KG1 (cell line): Measurements from ENCODE around the gene TLL2.

Experiments
- DNase-seq: peaks from one replicate; lab custom pipeline; 2025; lab: John Stamatoyannopoulos, UW

TLL2 gene

DNA sequence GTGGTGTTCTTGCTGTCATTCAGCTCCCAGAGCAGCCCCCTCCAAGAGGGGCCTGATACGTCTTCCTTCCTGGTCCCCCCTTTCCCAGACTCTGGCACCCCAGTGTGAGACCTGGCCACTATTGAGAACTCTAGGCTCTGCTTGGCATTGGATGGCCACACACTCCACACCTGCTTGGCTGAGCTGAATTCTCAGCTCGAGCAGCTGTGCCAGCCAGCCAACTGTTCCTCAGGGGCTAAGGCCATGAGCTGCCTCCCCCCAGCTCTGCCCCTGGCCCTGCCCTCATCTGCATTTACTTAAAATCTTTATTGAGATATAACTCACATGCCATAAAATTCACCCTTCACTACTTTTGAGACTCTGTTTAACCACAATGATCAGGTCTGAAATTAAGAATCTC is 6.7 kb downstream of the TLL2 start:
- DNase-seq = no peak

DNA sequence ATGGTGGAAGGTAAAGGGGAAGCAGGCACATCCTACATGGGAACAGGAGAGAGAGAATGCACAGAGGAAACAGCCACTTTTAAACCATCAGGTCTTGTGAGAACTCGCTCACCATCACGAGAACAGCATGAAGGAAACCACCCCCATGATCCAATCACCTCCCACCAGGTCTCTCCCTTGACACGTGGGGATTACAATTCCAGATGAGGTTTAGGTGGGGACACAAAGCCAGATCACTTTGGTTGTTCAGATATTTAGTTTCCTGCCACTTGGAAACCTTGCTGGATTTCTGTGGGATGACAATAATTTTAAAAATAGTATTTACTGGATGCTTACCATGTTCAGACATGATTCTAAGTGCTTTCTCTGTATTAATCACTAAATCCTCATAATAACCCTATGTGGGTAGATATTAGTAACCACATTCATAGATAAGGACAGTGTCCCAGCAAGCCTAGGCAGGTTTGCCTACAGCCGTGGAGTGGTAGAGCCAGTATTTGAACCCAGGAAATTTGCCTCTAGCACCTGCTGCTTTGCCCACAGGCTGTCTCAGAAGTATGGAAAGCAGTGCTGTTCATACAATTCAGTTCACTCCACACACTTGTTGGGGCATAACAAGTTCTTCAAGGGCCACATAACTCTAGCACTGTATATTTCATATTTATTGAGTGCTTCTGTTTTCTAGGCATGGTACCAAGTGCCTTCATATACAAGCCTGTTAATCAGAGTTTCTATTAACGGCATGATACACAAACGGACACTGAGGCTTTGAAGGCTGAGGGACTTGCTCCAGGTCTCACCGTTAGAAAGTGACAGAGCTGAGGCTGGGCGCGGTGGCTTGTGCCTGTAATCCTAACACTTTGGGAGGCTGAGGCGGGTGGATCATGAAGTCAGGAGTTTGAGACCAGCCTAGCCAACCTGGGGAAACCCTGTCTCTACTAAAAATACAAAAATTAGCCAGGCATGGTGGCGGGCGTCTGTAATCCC is 8.3 kb downstream of the TLL2 start:
- no peak for DNase-seq

DNA sequence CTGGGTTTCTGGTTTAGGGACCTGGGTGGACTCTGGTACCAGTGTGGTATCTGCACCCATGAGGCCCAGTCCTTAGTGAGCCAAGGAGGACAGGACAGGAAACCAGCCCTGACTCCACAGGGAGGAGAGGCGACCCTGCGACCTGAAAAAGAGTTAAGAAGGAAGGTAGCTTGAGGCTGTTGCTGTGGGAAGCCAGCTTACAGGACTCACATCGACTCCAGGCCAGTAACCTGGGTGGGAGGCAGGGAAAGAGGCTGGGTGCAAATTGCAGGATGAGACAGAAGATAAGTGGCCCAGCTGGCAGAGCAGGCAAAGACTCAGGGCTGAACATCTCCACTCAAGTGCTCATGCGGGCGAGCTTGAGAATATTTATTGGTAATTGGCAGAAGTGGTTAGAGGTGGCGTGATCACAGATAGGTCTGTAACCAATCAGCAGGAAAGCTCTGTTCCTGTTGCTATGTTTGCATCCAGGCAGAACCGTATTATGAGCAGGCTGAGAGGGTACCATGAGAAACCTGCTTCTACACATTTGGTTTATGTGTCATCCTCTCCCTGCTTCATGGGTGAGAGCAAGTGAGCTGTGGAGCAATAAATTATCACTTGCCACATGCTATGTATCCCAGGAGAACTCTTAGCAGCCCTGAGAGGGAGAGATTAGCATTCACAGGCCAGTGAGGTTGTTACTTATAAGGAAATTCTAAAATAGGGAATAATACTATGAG is 11.0 kb downstream of the TLL2 start:
- no peak for DNase-seq

DNA sequence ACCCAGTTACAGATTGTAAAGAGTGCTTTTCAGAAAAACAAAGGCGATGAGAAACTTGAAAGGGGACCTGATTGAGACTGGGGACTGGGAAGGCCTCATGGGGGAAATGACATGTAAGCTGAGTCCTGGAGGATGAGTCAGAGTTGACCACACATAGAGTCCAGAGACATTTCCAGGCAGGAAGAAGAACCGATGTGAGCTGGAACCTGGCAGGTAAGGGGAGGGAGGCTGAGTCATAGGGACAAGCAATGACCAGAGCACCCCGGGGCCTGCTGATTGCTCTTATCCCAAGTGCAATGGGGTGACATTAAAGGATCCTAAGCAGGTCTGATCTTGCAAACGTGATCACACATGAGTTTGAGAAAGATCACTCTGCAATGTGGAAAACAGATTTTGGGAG is 11.7 kb downstream of the TLL2 start:
- no peak for DNase-seq

- no peak for DNase-seq
These were observed 13.2 kb downstream of the TLL2 start for GRCh38 chr10:96500519-96500918.

DNA sequence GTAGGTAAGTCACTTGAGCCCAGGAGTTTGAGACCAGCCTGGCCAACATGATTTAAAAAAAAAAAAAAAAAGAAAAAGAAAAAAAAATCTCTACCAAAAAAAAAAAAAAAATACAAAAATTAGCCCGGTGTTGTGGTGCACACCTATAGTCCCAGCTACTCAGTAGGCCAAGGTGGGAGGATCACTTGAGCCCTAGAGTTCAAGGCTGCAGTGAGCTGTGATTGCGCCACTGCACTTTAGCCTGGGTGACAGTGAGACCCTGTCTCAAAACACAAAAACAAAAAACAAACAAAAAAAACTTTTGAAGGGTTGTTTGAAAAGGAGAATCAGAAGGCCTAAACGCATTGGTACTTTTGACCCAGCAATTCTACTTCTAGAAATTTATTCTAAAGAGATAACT is 13.7 kb downstream of the TLL2 start:
- no peak for DNase-seq

DNA sequence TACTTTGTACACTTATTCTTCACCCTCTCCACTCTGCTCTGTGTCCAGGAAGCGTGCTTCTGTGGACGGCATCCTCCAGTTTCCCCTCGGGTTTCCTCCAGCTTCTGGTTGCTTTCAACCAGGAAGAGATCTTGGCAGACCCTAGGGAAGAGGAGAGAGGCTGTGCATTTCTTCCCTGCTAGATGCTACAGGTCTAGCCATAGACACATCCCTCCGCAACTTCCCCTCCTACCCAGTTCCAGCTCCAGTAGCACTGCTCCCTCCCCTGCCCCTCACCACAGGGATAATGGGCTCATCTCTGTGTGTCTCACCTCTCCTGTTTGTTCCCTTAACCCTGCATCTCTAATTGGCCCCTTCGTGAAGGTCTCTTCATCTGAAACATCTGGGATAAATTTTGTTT is 16.3 kb downstream of the TLL2 start:
- DNase-seq = no peak

DNA sequence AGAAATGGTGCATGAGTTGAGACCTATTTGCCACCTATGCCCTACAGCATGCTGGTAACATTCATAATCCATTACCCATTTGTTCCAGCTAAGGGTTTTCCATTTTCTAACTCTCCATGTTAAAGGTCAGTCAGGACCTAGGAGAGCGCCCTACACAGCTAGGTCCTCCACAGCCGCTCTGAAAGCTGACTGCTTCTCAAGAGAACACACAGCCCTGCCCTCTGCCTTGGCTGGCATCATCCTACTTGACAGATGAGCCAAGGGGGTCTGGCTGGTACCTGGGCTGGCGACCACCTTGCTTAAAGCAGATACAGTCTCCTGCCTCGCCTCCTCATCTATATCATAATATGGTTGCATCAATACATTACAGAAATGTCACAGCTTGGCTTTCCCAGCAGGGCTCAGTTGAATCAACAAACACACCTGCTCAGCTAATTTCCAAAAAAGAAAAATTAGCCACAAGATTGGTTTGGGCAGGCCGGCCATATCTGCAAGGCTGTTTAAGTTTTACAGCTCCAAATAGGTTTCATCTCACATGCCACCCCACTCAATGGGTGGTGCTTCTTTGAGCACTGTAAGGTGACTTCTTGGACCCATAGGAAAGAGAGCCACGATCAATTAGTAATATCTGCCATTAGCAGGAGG is 17.3 kb downstream of the TLL2 start:
- DNase-seq = no peak

DNA sequence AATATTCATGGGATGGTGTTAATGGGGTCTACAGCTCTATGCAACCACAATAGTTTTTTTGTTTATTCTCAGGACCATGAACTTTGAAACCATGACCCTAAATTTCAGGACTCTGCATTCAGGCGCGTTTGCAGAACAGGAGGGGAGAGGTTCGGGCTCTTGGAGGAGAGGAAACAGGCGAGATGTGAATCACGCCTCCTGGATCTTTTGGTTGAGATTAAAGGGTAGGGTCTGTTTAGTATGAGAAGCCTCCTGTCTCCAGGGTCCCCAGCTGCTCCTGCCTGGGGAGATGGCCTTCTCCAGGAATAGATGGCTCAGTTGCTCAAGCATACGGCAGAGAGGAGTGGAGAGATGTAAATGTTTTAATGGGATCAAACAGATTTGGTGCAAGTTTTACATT is 18.2 kb downstream of the TLL2 start:
- no peak for DNase-seq

DNA sequence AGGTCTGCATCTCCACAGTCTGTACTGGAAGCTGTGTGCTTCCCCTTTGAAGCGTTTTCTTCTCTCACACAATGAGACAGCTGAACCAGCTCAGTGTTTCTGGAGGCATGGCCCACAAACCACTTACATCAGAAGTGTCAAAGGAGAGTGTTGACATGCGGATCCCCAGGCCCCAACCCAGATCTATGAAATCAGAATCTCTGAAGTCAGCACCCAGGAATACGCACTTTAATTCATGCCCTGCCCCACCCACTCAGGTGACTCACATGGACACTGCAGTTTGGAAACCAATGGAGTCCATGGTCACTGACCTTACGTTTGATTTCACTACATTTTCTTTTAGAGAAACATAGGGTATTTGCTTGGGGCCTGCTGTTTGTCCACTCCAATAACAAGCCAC is 19.0 kb downstream of the TLL2 start:
- DNase-seq = no peak

GRCh38 chr10:96493871-96494525 is 19.7 kb downstream of the TLL2 start:
- DNase-seq = no peak

DNA sequence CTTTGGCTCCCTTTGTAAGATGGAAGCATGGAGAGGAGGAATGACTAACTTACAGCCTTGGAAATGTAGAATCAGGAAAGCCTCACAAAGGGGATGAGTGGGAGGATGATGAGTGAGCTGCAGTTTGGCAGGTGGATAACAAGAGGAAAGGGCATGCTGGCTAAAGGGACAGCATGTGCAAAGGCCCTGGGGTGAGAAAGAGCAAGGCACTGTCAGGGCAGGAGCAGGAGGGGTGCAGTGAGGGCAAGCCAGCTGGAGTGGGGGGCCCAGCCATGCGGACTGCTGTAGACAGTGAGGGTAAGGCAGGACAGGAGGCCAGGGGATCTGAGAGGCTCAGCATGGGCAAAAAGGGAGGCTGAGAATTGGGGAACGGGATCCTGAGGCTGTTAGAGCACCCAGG is 20.5 kb downstream of the TLL2 start:
- DNase-seq = no peak

DNA sequence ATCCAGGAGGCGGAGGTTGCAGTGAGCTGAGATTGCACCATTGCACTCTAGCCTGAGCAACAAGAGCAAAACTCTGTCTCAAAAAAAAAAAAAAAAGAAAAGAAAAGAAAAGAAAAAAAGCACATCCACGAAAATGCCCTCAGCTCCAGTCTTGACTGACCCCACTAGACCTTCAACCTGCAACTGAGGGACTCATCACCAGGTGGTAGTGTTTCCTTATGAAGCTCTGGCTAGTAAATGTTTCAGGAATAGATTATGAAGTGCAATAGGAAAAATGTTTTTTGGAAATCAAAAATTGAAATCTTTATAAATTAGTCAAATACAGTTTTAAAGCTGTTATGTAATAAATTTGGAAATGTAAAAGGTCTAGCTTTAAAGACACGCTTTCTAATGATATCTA is 22.4 kb downstream of the TLL2 start:
- no peak for DNase-seq

GRCh38 chr10:96488161-96488935 is 25.4 kb downstream of the TLL2 start:
- no peak for DNase-seq

DNA sequence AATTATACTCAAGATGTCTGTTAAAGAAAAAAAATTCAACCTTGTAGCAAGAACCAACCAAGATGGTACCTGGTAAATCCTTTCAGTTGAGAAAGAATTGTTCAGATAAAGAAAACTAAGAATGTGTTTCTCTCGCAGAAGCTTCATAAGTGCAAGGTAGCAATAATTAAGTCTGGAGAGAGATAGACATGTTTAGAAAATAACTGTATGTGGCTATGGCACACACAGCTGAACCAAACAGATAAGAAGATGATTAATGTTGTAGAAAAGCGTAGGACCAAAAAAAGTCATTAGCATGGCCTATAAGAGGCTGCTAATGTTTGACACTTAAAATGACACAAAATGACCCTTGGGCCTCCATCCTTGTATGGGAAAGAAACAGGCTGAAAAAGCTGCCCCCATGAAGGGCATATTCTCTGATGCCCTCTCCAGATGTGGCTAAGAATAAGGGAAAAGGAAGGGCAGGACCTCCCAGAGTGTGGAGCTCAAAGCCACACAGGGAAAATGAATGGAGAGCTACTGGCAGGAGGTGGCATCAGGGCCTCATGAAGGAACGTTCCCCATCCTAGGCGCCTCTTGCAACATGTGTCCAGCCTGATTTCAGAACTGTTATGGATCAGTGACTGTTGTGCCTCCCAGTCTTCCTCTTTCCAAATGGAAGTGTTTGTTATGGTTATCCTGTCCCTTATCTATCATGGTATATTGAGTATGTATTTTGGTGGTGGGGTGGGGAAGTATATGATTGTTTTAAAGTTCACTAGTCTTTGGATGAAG is 30.7 kb downstream of the TLL2 start:
- DNase-seq = no peak

- DNase-seq = no peak
These were observed 35.4 kb downstream of the TLL2 start for GRCh38 chr10:96478355-96478754.

- DNase-seq = no peak
These were observed 39.9 kb downstream of the TLL2 start for GRCh38 chr10:96473866-96474265.

DNA sequence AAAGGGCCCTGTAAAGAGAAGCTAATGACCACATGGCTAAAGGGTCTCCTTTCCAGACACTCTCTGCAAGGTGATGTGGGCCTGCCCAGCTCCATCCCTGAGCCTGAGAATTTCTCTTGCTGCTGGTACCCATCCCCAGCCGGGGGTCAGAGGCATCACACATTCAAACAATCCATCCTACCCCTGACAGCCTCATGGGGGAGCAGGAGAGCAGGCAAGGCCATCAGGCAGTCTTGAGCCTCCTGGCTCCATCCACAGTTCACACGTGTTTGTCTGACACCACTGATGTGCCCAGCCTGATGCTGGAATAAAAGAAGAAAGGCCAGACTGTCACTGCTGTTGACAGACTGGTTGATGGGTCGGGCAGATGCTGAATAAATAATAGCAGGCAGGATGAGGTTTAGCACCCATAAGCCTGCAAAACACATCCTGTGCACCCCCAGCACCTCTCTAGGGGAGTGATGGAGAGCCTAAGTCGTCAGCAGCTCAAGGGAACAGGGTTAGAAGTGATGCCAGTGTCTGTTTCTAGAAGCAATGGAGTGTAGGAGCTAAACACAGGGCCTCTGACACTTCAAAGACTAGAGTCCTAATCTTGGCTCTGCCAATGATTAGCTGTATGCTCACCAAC is 43.5 kb downstream of the TLL2 start:
- no peak for DNase-seq

DNA sequence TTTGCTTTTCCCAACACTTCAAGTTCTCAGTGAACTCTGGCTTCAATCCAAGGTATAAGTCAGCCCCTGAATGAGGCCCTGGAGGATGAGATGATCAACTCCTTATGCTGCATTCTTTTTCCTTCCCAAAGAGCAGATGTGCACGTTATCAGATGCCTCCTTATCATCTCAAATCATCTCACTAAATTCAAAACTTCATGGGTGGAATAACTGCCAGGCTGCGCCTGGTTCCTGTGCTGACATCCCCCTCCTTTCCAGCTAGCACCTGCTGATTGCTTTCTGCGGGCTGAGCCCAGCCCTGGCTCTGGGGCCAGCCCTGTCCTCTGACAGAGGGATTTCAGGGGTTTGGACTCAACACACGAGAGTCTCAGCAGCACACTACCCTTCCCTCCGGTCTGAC is 44.9 kb downstream of the TLL2 start:
- no peak for DNase-seq

- DNase-seq = no peak
These were observed 48.1 kb downstream of the TLL2 start for GRCh38 chr10:96465599-96465998.
